ENCODE data around the gene RBM43.

Gene RBM43

GRCh38 chr2:151207100-151207499, 54.6 kb downstream of the RBM43 start:
- DNase-seq = no peak

GRCh38 chr2:151206446-151206968, 55.2 kb downstream of the RBM43 start:
- DNase-seq = no peak

- no peak for DNase-seq
These were observed 56.1 kb downstream of the RBM43 start for GRCh38 chr2:151205571-151205970.

- no peak for DNase-seq
These were observed 56.9 kb downstream of the RBM43 start for GRCh38 chr2:151204756-151205155.

- no peak for DNase-seq
These were observed 60.8 kb downstream of the RBM43 start for GRCh38 chr2:151200844-151201243.

- no peak for DNase-seq
These were observed 61.4 kb downstream of the RBM43 start for GRCh38 chr2:151200277-151200676.

GRCh38 chr2:151198645-151199044, 63.0 kb downstream of the RBM43 start:
- no peak for DNase-seq
